GM15510 (cell line): ENCODE measurements around the gene KLF13.

Source experiments
- POLR2A ChIP-seq: IDR thresholded peaks from 3 replicates; pipeline ENCODE4 v1.6.1; 2011; ENCODE audit warnings: borderline replicate concordance; ENCODE audit not compliant: insufficient read length; ENCODE audit errors: extremely low read depth

KLF13 gene

DNA sequence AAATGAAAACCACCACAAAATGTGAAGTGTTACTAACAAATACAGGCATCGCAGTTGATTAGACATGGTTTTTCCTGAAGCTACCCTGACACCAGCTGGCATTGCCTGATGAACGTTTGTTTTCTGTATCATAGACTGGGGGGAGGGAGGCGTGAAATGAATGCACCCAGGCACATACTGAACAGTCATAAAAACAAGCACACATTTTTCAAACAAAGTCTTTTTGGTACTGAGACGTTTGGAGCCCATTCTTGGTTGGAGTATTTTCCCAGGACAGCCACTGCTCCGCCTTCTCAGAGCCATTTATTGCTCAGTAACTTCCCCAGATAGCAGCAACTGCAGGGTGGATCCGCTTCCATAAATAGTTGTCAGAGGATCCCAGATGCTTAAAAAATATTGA is 52.4 kb downstream of the KLF13 start:
- no peak for TF ChIP-seq POLR2A

DNA sequence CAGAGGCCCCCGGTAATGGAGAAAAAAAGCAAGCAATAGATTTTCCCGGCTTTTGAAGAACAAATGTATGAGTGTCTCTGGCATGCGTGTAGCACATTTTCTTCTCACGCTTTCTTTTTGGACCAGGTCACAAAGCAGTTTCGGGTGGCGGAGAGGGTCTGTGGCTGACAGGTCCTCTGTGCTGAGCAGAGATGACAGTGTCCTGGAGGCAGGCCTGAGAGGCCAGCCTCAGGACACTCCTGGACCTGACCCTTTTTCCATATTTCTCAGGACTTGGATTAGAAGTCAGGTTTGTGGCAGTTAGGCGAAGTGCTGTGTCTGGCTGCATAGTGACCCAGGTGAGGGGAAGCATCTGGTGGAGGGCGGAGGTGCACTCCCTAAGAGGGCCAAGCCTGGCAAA is 52.9 kb downstream of the KLF13 start:
- TF ChIP-seq POLR2A = no peak

DNA sequence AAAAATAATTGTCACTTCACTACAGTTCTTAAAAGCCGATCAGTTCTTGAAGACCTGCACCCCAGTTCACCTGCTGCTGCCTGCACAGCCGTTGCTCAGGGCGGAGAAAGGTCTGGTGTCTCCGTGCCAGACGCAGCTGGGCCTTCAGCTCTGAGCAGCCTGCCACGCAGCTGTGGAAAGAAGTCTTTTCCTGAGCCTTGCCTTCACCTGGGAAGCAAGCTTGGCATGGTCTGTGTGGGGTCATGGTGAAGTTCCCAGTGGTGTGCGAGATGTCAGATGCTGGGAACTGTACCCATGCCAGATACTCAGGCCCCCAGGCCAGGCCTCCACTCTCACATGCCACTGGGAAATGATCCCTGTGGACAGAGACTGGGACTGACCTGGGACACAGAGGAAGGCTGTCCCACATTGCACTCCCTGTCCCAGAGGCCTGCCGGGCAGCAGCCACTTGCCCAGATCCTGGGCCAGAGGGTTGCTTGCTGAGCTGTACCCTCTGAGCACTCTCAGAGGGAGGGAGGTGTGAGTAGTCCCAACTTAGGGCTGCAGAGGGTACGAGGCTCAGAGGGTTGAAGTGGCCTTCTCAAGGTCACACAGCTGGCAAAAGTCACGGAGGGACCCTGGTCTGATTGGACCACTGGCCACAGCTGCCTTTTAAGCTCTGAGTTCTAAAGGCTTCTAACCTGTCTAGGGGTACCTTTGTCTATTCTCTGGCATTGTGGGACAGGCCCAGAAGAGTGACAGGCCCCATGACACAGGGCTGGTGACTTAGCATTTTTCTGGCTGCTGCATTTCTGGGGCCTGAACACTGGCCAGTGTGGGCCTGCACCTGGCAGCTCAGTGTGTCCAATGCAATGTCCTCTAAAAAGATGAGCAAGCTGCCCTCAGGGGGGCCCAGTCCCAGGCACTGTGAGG is 55.4 kb downstream of the KLF13 start:
- no peak for TF ChIP-seq POLR2A

DNA sequence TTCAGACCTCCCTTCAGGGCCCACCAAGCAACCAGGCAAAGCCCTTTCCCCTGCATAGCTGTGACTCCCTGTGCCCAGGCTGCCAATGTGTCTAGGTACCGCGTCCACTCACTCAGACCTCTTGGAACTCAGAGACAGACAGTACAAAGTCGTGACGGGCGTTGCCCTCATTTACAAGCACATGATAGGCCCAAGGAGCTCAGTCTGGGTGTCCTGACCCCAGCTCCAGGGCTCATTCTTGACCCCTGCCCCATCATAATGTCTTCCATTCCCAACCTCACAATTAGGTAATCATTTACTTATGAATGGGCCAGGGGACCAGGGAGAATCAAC is 56.0 kb downstream of the KLF13 start:
- no peak for TF ChIP-seq POLR2A

DNA sequence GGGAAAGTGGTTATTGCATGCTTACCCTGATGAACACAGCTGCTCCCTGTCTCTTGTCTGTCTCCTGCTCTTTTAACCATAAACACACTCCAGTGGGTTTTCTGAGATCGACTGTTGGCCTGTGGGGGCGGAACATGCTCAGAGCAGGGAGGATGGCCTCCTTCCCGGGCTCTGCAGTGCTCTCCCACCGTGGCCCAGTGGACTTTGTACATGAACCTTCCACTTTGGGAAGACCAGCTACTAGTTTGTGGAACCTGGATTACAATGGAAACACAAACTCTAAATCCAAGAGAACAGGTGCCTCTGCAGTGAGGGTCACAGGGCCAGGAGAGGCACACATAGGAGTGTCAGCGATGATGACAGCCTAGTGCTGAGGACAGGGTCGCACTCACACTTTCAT is 56.5 kb downstream of the KLF13 start:
- TF ChIP-seq POLR2A = no peak

DNA sequence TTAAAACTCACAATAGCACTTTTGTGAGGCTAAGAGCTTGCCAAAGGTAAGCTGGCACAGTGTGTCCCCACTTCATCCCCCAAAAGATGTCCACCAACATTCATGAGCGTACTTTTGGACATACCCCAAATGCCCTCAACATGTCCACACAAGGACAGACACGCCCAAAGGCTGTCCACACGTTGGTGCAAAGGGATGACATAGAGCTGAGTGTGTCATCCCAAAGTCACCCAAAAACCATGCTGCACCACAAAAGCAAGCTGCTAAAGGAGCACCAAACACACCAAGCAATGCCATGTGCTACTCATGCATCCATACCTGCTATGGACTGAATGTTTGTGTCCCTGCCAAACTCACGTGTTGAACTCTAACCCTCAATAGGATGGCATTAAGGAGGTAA is 57.9 kb downstream of the KLF13 start:
- TF ChIP-seq POLR2A = no peak

DNA sequence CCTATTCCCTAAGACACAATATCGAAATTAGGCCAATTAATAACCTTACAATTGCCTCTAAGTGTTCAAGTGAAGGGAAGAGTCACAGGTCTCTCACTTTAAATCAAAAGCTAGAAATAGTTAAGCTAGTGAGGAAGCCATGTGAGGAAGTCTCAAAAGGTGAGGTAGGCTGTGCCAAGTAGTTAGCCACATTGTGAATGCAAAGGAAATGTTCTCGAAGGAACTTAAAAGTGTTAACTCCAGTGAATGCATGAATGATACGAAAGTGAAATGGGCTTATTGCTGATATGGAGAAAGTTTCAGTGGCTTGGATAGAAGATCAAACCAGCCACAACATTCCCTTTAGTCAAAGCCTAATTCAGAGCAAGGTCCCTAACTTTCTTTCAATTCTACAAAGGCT is 59.1 kb downstream of the KLF13 start:
- TF ChIP-seq POLR2A = no peak

DNA sequence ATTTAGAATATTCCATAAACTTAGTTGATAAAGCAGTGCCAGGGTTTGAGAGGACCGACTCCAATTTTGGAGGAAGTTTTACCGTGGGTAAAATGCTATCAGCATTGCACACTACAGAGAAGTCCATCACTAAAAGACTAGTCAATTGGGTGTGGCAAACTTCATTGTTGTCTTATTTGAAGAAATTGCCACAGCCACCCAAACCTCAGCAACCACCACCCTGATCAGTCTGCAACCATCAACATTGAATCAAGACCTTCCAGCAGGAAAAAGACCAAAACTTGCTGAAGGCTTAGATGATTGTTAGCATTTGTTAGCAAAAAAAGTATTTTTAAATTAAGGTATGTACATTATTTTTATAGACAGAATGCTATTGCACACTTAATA is 60.5 kb downstream of the KLF13 start:
- no peak for TF ChIP-seq POLR2A

DNA sequence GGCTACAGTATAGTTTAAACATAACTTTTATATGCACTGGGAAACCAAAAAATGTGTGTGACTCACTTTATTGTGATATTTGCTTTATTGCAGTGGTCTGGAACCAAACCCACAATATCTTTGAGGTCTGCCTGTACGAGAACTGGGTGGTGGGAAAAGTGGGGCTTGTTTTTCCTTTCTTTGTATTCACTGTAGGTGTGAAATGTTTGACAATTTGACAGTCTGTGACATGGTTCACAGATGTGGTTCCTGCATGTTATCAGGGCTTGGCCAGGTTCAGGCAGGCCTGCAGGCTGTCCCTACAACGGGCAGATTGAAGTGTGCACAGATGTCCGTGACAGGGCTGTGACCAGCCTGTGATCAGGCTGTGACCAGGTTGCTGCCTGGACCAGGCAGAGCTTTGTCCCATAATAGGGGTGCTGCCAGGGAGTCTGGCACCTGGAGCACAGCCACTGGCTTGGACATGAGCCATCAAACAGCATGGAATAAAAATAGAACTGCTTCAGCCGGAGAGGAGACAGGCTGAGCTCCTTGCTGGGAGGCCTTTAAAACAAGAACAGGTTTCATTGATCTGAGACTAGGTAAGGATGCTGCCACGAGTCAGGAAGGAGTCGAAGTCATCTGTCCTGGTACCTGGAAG is 61.0 kb downstream of the KLF13 start:
- no peak for TF ChIP-seq POLR2A

DNA sequence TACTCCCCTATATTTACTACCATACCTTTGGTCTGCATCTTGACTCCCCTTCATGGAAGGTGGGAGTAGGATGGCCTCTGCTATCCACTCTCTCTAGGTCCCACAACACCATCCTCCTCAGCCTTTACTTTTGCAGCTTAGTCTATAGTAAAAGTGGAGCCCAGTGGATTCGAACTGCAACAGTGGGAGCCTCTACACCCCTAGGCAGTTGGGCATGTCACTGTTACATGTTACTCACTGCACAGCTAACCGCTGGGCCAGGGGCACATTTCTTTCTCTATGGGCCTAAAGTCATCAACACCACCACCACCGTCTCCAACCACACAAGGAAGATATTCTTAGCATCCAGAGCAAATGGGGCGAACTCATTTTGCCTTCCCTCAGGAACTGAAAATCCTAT is 62.9 kb downstream of the KLF13 start:
- TF ChIP-seq POLR2A = no peak

DNA sequence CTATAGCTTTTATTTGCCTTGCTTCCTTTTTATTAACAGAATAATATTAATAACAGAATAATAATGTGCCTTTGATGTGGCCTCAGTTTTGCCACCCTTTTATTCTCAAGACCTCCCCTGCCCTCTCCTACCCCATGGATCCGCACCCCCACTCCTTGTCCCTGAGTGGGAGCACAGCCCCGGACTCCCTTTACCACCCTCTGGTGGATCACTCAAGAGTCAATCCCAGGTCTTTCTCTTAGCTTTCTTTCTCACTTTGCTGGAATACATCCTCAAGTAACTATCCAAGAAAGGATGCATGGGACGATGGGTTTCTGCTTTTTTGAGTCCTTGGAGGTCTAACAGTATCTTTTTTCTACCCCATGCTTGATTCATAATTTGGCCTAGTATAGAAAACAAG is 63.4 kb downstream of the KLF13 start:
- TF ChIP-seq POLR2A = no peak

DNA sequence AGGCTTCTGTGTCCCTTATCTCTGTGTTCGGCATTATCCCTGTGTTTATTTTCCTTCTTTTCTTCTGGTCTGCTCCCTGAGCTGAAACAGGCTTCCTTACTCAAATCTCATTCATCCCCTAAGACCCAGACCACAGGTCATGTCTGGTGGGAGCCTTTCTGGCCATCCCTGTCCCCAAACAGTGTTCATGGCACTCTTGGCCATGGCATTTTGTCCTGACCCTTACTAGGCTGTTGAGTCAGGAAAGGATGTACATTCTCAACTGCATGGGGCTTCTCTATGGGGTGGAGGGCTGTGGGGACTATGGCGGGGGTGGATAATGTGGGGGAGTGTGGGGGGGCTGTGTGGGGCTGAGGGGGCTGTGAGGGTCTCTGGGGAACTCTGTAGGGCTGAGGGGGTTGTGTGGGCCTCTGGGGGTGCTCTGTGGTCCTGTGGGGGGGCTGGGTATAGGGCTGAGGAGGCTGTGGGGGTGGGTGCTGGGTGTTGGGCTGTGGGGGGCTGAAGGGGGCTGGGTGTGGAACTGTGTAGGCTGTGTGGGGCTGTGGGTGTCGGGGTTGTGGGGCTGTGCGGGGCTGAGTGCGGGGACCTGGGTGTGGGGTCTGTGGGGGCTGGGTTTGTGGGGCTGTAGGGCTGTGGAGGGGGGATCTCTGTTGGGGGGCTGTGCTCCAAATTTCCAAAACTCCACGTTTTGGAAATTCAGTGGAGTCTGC is 64.3 kb downstream of the KLF13 start:
- TF ChIP-seq POLR2A = no peak

DNA sequence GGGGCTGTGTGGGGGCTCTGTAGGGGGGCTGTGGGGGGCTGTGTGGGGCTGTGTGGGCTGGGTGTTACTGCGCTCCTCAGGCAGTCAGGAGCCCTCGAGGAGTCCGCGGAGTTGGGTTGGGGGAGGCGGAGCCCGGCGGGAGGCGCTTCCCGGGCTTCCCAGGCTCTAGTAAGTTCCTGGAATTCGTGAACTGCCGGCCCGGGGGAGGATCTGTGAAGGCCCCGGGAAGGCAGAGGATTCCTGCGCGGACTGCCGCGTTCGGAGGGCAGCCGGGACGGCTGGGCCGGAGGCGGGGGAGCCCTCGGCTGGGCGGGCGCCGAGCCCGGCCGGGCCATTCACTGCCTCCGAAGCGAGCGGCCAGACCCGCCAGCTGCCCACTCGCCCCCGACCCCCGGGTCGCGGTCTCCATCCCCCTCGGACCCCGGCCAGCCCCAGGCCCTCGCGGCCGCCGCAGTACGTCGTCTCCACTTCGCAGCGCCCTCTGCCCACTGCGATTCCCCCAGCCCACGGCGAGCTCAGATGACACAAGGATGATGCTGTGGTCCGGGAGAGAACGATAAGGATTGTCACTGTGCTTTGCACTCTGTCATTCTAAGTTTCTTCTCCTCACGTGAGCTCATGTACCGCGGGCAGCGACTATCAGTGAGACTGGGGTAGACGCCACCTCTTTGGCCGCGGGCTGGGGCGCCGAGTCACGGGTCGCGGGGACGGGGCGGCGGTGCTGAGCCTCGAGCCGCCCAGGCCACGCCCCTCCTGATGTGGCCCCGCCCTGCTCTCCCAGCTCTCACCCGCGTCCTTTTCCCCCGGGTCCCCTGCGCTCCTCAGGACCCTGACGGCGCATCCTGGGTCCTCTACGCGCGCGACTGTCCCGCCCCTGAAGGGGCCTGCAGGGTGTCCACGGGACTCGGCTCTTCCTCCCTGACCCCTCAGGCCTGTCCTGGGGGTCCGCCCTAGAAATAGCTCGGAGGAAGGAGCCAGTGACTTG is 65.3 kb downstream of the KLF13 start:
- no peak for TF ChIP-seq POLR2A

DNA sequence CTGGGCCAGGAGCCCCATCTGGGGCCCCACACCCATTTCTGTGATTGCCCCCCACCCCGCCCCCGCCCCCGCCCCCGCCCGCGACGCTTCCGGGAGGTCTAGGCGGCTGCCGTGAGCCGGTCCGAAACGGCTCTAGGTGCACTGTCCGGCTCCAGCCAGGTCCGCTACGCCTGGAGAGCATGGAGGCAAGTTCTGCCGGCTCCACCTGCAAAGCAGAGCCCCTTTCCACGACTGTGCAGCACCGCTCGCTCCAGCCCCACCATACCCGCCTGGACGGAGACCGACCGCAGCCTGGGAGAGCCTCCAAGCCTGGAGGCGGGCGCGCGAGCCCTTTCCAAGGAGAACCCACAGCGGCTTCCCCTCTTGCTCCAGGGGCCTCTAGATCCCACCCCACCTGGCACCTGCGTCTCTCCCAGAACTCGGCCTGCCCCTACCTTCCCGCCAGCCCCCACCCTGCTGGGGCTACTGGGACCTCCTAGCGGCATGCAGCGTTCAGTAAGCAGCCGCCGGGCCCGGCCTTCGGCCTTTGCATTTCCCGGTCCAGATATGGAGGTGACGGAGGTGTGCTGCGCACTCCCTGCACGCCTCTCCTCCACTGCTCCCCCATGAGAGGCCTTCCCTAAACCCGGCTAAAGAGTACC is 66.2 kb downstream of the KLF13 start:
- TF ChIP-seq POLR2A = no peak
